ENCODE measurements around the gene LDLRAD4.

The LDLRAD4 gene

GRCh38 chr18:13394801-13395200, 176.2 kb downstream of the LDLRAD4 start:
- WGBS = 45% methylated on average over 3 of the region's 3 CpGs
- no peak overlapping the region for H3K23ac ChIP-seq (ENCODE audit: low read length in 2 of 2)

GRCh38 chr18:13395577-13395976, 177.0 kb downstream of the LDLRAD4 start:
- Histone ChIP-seq H3K9me3 (ENCODE audit: control insufficient read depth, low read length) (no peaks in the 10 kb centered on the region), H3K27me3 (ENCODE audit: control insufficient read depth in 1 of 2, insufficient read depth in 1 of 2, low read length in 2 of 2) (peaks cover 0 to 28% of the 10 kb centered on the region in 2 experiments), H4K91ac (ENCODE audit: low read length) (no peak overlapping the region), H3K36me3 (ENCODE audit: control insufficient read depth in 1 of 2, insufficient read depth in 2 of 2, low read depth in 1 of 2, low read length in 2 of 2) (no peaks in the 10 kb centered on the region), H3K4me1 (ENCODE audit: control insufficient read depth, insufficient read depth, low read depth, low read length) (no peaks in the 10 kb centered on the region), H3K9ac (ENCODE audit: low read length) (no peak overlapping the region), H2BK12ac (ENCODE audit: low read length in 2 of 2) (no peak overlapping the region), H3K18ac (ENCODE audit: low read depth in 1 of 2, low read length in 2 of 2) (no peak overlapping the region), H3K4me2 (ENCODE audit: low read length, poor library complexity, severe bottlenecking) (no peak overlapping the region), H3K4me3 (ENCODE audit: insufficient read depth in 1 of 2, low read depth in 1 of 2, low read length in 2 of 2) (no peak overlapping the region), H3K14ac (ENCODE audit: low read length in 2 of 2) (no peak overlapping the region), H2BK120ac (ENCODE audit: low read depth, low read length) (no peak overlapping the region), H2AFZ (ENCODE audit: low read depth, low read length) (no peak overlapping the region), H2AK5ac (ENCODE audit: low read length, severe bottlenecking) (no peak overlapping the region), H3K23ac (ENCODE audit: low read length in 2 of 2) (no peak overlapping the region), H2BK15ac (ENCODE audit: low read depth, poor library complexity, severe bottlenecking) (no peak overlapping the region), H3K79me1 (replicated peaks; ENCODE audit: low read length, poor library complexity, severe bottlenecking) (no peaks in the 10 kb centered on the region), H3K27ac (ENCODE audit: low read length, poor library complexity, severe bottlenecking) (no peak overlapping the region), H4K8ac (ENCODE audit: low read length) (no peak overlapping the region), H3K4ac (ENCODE audit: low read depth in 1 of 2, low read length in 2 of 2) (no peak overlapping the region), H2BK5ac (ENCODE audit: low read depth, low read length, poor library complexity, severe bottlenecking) (no peak overlapping the region)
- 84% methylated on average over 5 of the region's 22 CpGs for WGBS
- no peak for DNase-seq

More at GRCh38 chr18:13394801-13395200, 176.2 kb downstream of the LDLRAD4 start:
- H2BK5ac ChIP-seq (ENCODE audit: low read depth, low read length, poor library complexity, severe bottlenecking) = no peak overlapping the region
- H3K27ac ChIP-seq (ENCODE audit: low read length, poor library complexity, severe bottlenecking) = no peak overlapping the region
- no peak overlapping the region for H3K4me3 ChIP-seq (ENCODE audit: insufficient read depth in 1 of 2, low read depth in 1 of 2, low read length in 2 of 2)
- H3K9me3 ChIP-seq (ENCODE audit: control insufficient read depth, low read length) = no peaks in the 10 kb centered on the region
- H4K8ac ChIP-seq (ENCODE audit: low read length) = no peak overlapping the region
- peaks cover 0 to 29% of the 10 kb centered on the region in 2 experiments for H3K27me3 ChIP-seq (ENCODE audit: control insufficient read depth in 1 of 2, insufficient read depth in 1 of 2, low read length in 2 of 2)
- H2AFZ ChIP-seq (ENCODE audit: low read depth, low read length) = no peak overlapping the region
- no peak overlapping the region for H2BK12ac ChIP-seq (ENCODE audit: low read length in 2 of 2)
- no peaks in the 10 kb centered on the region for H3K79me1 ChIP-seq (replicated peaks; ENCODE audit: low read length, poor library complexity, severe bottlenecking)
- H3K4me2 ChIP-seq (ENCODE audit: low read length, poor library complexity, severe bottlenecking) = no peak overlapping the region
- no peak overlapping the region for H2BK120ac ChIP-seq (ENCODE audit: low read depth, low read length)
- H3K4ac ChIP-seq (ENCODE audit: low read depth in 1 of 2, low read length in 2 of 2) = no peak overlapping the region
- no peak overlapping the region for H2BK15ac ChIP-seq (ENCODE audit: low read depth, poor library complexity, severe bottlenecking)
- no peaks in the 10 kb centered on the region for H3K36me3 ChIP-seq (ENCODE audit: control insufficient read depth in 1 of 2, insufficient read depth in 2 of 2, low read depth in 1 of 2, low read length in 2 of 2)
- no peaks in the 10 kb centered on the region for H3K4me1 ChIP-seq (ENCODE audit: control insufficient read depth, insufficient read depth, low read depth, low read length)
- H3K9ac ChIP-seq (ENCODE audit: low read length) = no peak overlapping the region
- no peak overlapping the region for H2AK5ac ChIP-seq (ENCODE audit: low read length, severe bottlenecking)
- H4K91ac ChIP-seq (ENCODE audit: low read length) = no peak overlapping the region
- no peak for DNase-seq
- H3K18ac ChIP-seq (ENCODE audit: low read depth in 1 of 2, low read length in 2 of 2) = no peak overlapping the region
- H3K14ac ChIP-seq (ENCODE audit: low read length in 2 of 2) = no peak overlapping the region

GRCh38 chr18:13397504-13398163, 179.1 kb downstream of the LDLRAD4 start:
- no peak overlapping the region for H3K27ac ChIP-seq (ENCODE audit: low read length, poor library complexity, severe bottlenecking)
- no peak overlapping the region for H2BK120ac ChIP-seq (ENCODE audit: low read depth, low read length)
- no peak overlapping the region for H2BK15ac ChIP-seq (ENCODE audit: low read depth, poor library complexity, severe bottlenecking)
- H3K14ac ChIP-seq (ENCODE audit: low read length in 2 of 2) = no peak overlapping the region
- H2BK5ac ChIP-seq (ENCODE audit: low read depth, low read length, poor library complexity, severe bottlenecking) = no peak overlapping the region
- no peak overlapping the region for H3K9ac ChIP-seq (ENCODE audit: low read length)
- peaks cover 0 to 19% of the 10 kb centered on the region in 2 experiments for H3K27me3 ChIP-seq (ENCODE audit: control insufficient read depth in 1 of 2, insufficient read depth in 1 of 2, low read length in 2 of 2)
- H3K4ac ChIP-seq (ENCODE audit: low read depth in 1 of 2, low read length in 2 of 2) = no peak overlapping the region
- WGBS = 83% methylated on average over 13 of the region's 16 CpGs
- no peaks in the 10 kb centered on the region for H3K9me3 ChIP-seq (ENCODE audit: control insufficient read depth, low read length)
- H2AK5ac ChIP-seq (ENCODE audit: low read length, severe bottlenecking) = no peak overlapping the region
- H3K4me1 ChIP-seq (ENCODE audit: control insufficient read depth, insufficient read depth, low read depth, low read length) = no peaks in the 10 kb centered on the region
- no peak overlapping the region for H3K4me2 ChIP-seq (ENCODE audit: low read length, poor library complexity, severe bottlenecking)
- no peak overlapping the region for H4K91ac ChIP-seq (ENCODE audit: low read length)
- no peak for DNase-seq
- H3K79me1 ChIP-seq (replicated peaks; ENCODE audit: low read length, poor library complexity, severe bottlenecking) = no peaks in the 10 kb centered on the region
- H3K18ac ChIP-seq (ENCODE audit: low read depth in 1 of 2, low read length in 2 of 2) = no peak overlapping the region
- H3K23ac ChIP-seq (ENCODE audit: low read length in 2 of 2) = no peak overlapping the region
- no peak overlapping the region for H2AFZ ChIP-seq (ENCODE audit: low read depth, low read length)
- H3K36me3 ChIP-seq (ENCODE audit: control insufficient read depth in 1 of 2, insufficient read depth in 2 of 2, low read depth in 1 of 2, low read length in 2 of 2) = no peaks in the 10 kb centered on the region
- no peak overlapping the region for H3K4me3 ChIP-seq (ENCODE audit: insufficient read depth in 1 of 2, low read depth in 1 of 2, low read length in 2 of 2)
- H4K8ac ChIP-seq (ENCODE audit: low read length) = no peak overlapping the region
- no peak overlapping the region for H2BK12ac ChIP-seq (ENCODE audit: low read length in 2 of 2)

- WGBS = 76% methylated on average over 11 of the region's 11 CpGs
Observed at GRCh38 chr18:13398631-13399030, 180.1 kb downstream of the LDLRAD4 start.

More at GRCh38 chr18:13398631-13399030, 180.1 kb downstream of the LDLRAD4 start:
- Histone ChIP-seq H2BK120ac (ENCODE audit: low read depth, low read length) (no peak overlapping the region), H3K36me3 (ENCODE audit: control insufficient read depth in 1 of 2, insufficient read depth in 2 of 2, low read depth in 1 of 2, low read length in 2 of 2) (no peaks in the 10 kb centered on the region), H2BK5ac (ENCODE audit: low read depth, low read length, poor library complexity, severe bottlenecking) (no peak overlapping the region), H3K9ac (ENCODE audit: low read length) (no peak overlapping the region), H3K14ac (ENCODE audit: low read length in 2 of 2) (no peak overlapping the region), H4K8ac (ENCODE audit: low read length) (no peak overlapping the region), H3K23ac (ENCODE audit: low read length in 2 of 2) (no peak overlapping the region), H3K4me2 (ENCODE audit: low read length, poor library complexity, severe bottlenecking) (no peak overlapping the region), H3K4ac (ENCODE audit: low read depth in 1 of 2, low read length in 2 of 2) (no peak overlapping the region), H3K27me3 (ENCODE audit: control insufficient read depth in 1 of 2, insufficient read depth in 1 of 2, low read length in 2 of 2) (peaks cover 0 to 11% of the 10 kb centered on the region in 2 experiments), H2AK5ac (ENCODE audit: low read length, severe bottlenecking) (no peak overlapping the region), H3K18ac (ENCODE audit: low read depth in 1 of 2, low read length in 2 of 2) (no peak overlapping the region), H3K4me3 (ENCODE audit: insufficient read depth in 1 of 2, low read depth in 1 of 2, low read length in 2 of 2) (no peak overlapping the region), H3K4me1 (ENCODE audit: control insufficient read depth, insufficient read depth, low read depth, low read length) (no peaks in the 10 kb centered on the region), H3K79me1 (replicated peaks; ENCODE audit: low read length, poor library complexity, severe bottlenecking) (no peaks in the 10 kb centered on the region), H2BK12ac (ENCODE audit: low read length in 2 of 2) (no peak overlapping the region), H2AFZ (ENCODE audit: low read depth, low read length) (no peak overlapping the region), H2BK15ac (ENCODE audit: low read depth, poor library complexity, severe bottlenecking) (no peak overlapping the region), H4K91ac (ENCODE audit: low read length) (no peak overlapping the region), H3K27ac (ENCODE audit: low read length, poor library complexity, severe bottlenecking) (no peak overlapping the region), H3K9me3 (ENCODE audit: control insufficient read depth, low read length) (no peaks in the 10 kb centered on the region)
- no peak for DNase-seq

Measured in mesenchymal stem cell (in vitro differentiated cells and primary cell).